Measurements from ENCODE around the gene ANKRD40CL. TPM values are rescaled to one million over a fixed set of nuclear protein-coding genes. Genes with fewer than 3 reads are reported as not detected.
A peak's percentile ranks its signal among the peaks of the same experiment; 100 is the strongest.

Gene ANKRD40CL
- total RNA-seq, 2 donors from 2014 or later: not detected

GRCh38 chr17:50722746-50723145, 44.6 kb downstream of the ANKRD40CL start:
- H3K4me1 ChIP-seq: peaks cover 0 to 65% of the 10 kb centered on the region in 2 donors
- no peak for TF ChIP-seq CTCF (IDR thresholded peaks at IDR 0.05)
- H3K4me3 ChIP-seq: no peak overlapping the region
- no peaks in the 10 kb centered on the region for H3K36me3 ChIP-seq
- no peak overlapping the region for H3K27ac ChIP-seq
- H3K27me3 ChIP-seq: no peaks in the 10 kb centered on the region
- no peak for DNase-seq (ENCODE audit: low spot score)
- no peaks in the 10 kb centered on the region for H3K9me3 ChIP-seq

- Histone ChIP-seq H3K27me3 (no peaks in the 10 kb centered on the region), H3K27ac (peak overlapping the region in 1 of 2 donors; percentile 98), H3K9me3 (no peaks in the 10 kb centered on the region), H3K4me1 (peaks cover 0 to 54% of the 10 kb centered on the region in 2 donors), H3K4me3 (peak overlapping the region; percentile 77 to 93), H3K36me3 (no peaks in the 10 kb centered on the region)
- DNase-seq (ENCODE audit: low spot score): no peak
- TF ChIP-seq CTCF (IDR thresholded peaks at IDR 0.05): no peak
These were observed 45.9 kb downstream of the ANKRD40CL start for GRCh38 chr17:50721194-50722010.

GRCh38 chr17:50719924-50720794, 47.2 kb downstream of the ANKRD40CL start:
- DNase-seq (ENCODE audit: low spot score): no peak
- Histone ChIP-seq H3K27me3 (no peaks in the 10 kb centered on the region), H3K36me3 (no peaks in the 10 kb centered on the region), H3K4me1 (peaks cover 0 to 42% of the 10 kb centered on the region in 2 donors), H3K27ac (peak overlapping the region; percentile 98), H3K9me3 (no peaks in the 10 kb centered on the region), H3K4me3 (peak overlapping the region; percentile 77 to 93)
- no peak for TF ChIP-seq CTCF (IDR thresholded peaks at IDR 0.05)

- DNase-seq (ENCODE audit: low spot score): peak; percentile 93
- TF ChIP-seq CTCF (IDR thresholded peaks at IDR 0.05): no peak
- no peaks in the 10 kb centered on the region for H3K9me3 ChIP-seq
- H3K27ac ChIP-seq: peak within 1 kb of the TSS; percentile 98
- peak within 1 kb of the TSS; percentile 77 to 93 for H3K4me3 ChIP-seq
- H3K27me3 ChIP-seq: no peaks in the 10 kb centered on the region
- H3K4me1 ChIP-seq: peaks cover 0 to 36% of the 10 kb centered on the region in 2 donors
- H3K36me3 ChIP-seq: no peaks in the 10 kb centered on the region
These were observed 48.0 kb downstream of the ANKRD40CL start, which contains the start of gene LUC7L3 for GRCh38 chr17:50719144-50719923. Gene LUC7L3 (plus strand): TSS chr17:50719603. CDS start chr17:50719733, 130 bp downstream.

- Histone ChIP-seq H3K27ac (no peak overlapping the region), H3K27me3 (no peaks in the 10 kb centered on the region), H3K36me3 (no peaks in the 10 kb centered on the region), H3K4me1 (no peaks in the 10 kb centered on the region), H3K4me3 (no peak overlapping the region), H3K9me3 (no peaks in the 10 kb centered on the region)
- no peak for DNase-seq (ENCODE audit: low spot score)
- no peak for TF ChIP-seq CTCF (IDR thresholded peaks at IDR 0.05)
These were observed 51.8 kb downstream of the ANKRD40CL start for GRCh38 chr17:50715471-50715870.

All from right atrium auricular region (tissue), 2 donors.